ENCODE measurements around the gene EME2. TPM values are rescaled to one million over a fixed set of nuclear protein-coding genes. Genes with fewer than 3 reads are reported as not detected.

Gene EME2
- total RNA-seq, 1 donor from 2014 or later, result 15.5 TPM

DNA sequence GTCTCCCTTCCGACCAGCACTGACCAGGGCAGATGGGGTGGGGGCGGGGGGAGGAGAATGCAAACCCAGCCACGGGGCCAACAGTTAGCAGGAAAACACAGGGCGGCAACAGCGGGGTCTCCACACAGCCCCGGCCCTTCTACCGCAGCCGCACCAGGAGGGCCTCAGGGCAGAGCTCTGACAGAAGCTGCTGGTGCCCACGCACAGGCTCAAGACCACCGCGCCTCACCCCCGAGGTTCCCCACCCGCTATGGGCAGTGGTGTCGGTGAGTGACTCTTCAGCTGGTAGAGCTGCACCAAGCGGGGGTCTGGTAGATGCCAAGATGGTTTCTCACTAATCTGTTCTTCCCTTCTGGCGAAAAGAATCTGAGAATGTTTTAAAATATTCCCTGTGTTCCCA, 37.9 kb downstream of the EME2 start:
- Histone ChIP-seq H3K36me3 (peaks cover 59% of the 10 kb centered on the region), H3K4me3 (no peak overlapping the region)

GRCh38 chr16:1812732-1813163, 40.1 kb downstream of the EME2 start:
- DNase-seq (peak; percentile 87), ATAC-seq (peak; percentile 93 to 97)
- H3K27me3 ChIP-seq (ENCODE audit: low read depth), result no peaks in the 10 kb centered on the region
- H3K4me1 ChIP-seq, result peaks cover 11% of the 10 kb centered on the region
- H3K36me3 ChIP-seq, result peaks cover 65% of the 10 kb centered on the region
- H3K27ac ChIP-seq, result no peak overlapping the region
- TF ChIP-seq, protein P1, sequence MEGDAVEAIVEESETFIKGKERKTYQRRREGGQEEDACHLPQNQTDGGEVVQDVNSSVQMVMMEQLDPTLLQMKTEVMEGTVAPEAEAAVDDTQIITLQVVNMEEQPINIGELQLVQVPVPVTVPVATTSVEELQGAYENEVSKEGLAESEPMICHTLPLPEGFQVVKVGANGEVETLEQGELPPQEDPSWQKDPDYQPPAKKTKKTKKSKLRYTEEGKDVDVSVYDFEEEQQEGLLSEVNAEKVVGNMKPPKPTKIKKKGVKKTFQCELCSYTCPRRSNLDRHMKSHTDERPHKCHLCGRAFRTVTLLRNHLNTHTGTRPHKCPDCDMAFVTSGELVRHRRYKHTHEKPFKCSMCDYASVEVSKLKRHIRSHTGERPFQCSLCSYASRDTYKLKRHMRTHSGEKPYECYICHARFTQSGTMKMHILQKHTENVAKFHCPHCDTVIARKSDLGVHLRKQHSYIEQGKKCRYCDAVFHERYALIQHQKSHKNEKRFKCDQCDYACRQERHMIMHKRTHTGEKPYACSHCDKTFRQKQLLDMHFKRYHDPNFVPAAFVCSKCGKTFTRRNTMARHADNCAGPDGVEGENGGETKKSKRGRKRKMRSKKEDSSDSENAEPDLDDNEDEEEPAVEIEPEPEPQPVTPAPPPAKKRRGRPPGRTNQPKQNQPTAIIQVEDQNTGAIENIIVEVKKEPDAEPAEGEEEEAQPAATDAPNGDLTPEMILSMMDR (IDR thresholded peaks at IDR 0.05), result peak; percentile 59
- H3K4me3 ChIP-seq, result no peak overlapping the region
- intact Hi-C loops (cut with DNase I), result no loop called here
- no peaks in the 10 kb centered on the region for H3K9me3 ChIP-seq

More for the DNA sequence above, 37.9 kb downstream of the EME2 start:
- TF ChIP-seq, protein P1 (IDR thresholded peaks at IDR 0.05), result no peak
- intact Hi-C loops (cut with DNase I), result no loop called here
- H3K27me3 ChIP-seq (ENCODE audit: low read depth), result no peaks in the 10 kb centered on the region
- H3K4me1 ChIP-seq, result peaks cover 11% of the 10 kb centered on the region
- no peaks in the 10 kb centered on the region for H3K9me3 ChIP-seq
- peak; percentile 34 for DNase-seq
- no peak overlapping the region for H3K27ac ChIP-seq
- no peak for ATAC-seq

DNA sequence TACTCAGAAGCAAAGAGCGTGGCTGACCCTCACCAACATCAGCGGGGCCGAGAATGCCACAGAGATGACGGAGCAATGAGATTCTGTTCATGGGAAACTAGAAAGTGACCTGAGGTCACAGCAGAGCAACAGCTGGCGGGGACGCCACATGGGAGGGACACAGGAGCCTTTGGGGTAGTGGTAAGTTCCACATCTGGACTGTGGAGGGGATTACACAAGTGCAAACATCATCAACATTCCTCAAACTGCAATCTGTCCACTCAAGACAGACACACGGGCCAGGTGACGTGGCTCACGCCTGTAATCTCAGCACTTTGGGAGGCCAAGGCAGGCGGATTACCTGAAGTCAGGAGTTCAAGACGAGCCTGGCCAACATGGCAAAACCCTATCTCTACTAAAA, 42.9 kb downstream of the EME2 start:
- no peak for ATAC-seq
- H3K36me3 ChIP-seq, result peaks cover 61% of the 10 kb centered on the region
- DNase-seq, result no peak

GRCh38 chr16:1816396-1817275, 44.0 kb downstream of the EME2 start:
- ATAC-seq (no peak), DNase-seq (peak; percentile 45)
- no peak overlapping the region for H3K27ac ChIP-seq
- H3K9me3 ChIP-seq, result no peaks in the 10 kb centered on the region
- TF ChIP-seq, protein P1 (IDR thresholded peaks at IDR 0.05), result no peak
- H3K36me3 ChIP-seq, result peaks cover 68% of the 10 kb centered on the region
- peaks cover 11% of the 10 kb centered on the region for H3K4me1 ChIP-seq
- no peaks in the 10 kb centered on the region for H3K27me3 ChIP-seq (ENCODE audit: low read depth)
- intact Hi-C loops (cut with DNase I), result no loop called here
- no peak overlapping the region for H3K4me3 ChIP-seq

More for the DNA sequence above, 42.9 kb downstream of the EME2 start:
- Histone ChIP-seq H3K9me3 (no peaks in the 10 kb centered on the region), H3K27ac (no peak overlapping the region), H3K4me1 (peaks cover 11% of the 10 kb centered on the region), H3K4me3 (no peak overlapping the region), H3K27me3 (ENCODE audit: low read depth) (no peaks in the 10 kb centered on the region)
- TF ChIP-seq, protein P1 (IDR thresholded peaks at IDR 0.05), result no peak
- intact Hi-C loops (cut with DNase I), result no loop called here

DNA sequence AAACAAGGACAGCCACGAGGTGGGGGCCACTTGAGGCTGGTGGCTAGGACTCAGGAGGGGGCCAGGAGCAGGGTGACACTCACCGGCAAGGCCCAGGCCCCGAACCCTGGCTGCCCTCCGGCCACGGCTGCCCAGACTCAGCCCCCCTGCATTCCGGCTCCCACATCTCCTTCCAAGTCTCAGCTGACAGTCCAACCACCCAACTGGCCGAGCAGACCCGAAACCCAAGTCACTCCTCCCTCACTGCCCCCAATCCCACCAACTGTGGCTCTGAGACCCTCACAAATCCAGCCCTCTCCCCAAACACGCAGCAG, 44.6 kb downstream of the EME2 start:
- Histone ChIP-seq H3K27me3 (ENCODE audit: low read depth) (no peaks in the 10 kb centered on the region), H3K27ac (no peak overlapping the region), H3K36me3 (peaks cover 74% of the 10 kb centered on the region), H3K4me1 (peaks cover 11% of the 10 kb centered on the region), H3K4me3 (no peak overlapping the region), H3K9me3 (no peaks in the 10 kb centered on the region)
- DNase-seq (no peak), ATAC-seq (no peak)
- TF ChIP-seq, protein P1 (IDR thresholded peaks at IDR 0.05), result no peak
- intact Hi-C loops (cut with DNase I), result no loop called here
